Smooth muscle cell (in vitro differentiated cells): ENCODE data around the gene MGMT. TPM values are rescaled to one million over a fixed set of nuclear protein-coding genes. Genes with fewer than 3 reads are reported as not detected.

ENCODE experiments used
- DNase-seq: peaks from one replicate; lab custom pipeline; 2025; ENCODE audit not compliant: unreplicated experiment; lab: John Stamatoyannopoulos, UW
- H2AFZ ChIP-seq: fragments of 200-600 bp; sonication (generic); 2 replicates; pipeline ENCODE4 v1.6.0; 2016; ENCODE audit warnings: antibody characterized with exemption, low read depth, mild to moderate bottlenecking
- H3F3A ChIP-seq: fragments of 200-600 bp; sonication (generic); 2 replicates; pipeline ENCODE4 v1.6.0; 2017; ENCODE audit warnings: antibody characterized with exemption, low read depth
- H3K27ac ChIP-seq: fragments of 200-600 bp; sonication (generic); 2 replicates; pipeline ENCODE4 v1.5.1; 2016; ENCODE audit warnings: low read depth, mild to moderate bottlenecking
- H3K27me3 ChIP-seq: fragments of 200-600 bp; sonication (generic); 2 replicates; pipeline ENCODE4 v1.6.1; 2016; ENCODE audit warnings: low read depth, mild to moderate bottlenecking
- H3K36me3 ChIP-seq: fragments of 200-600 bp; sonication (generic); 2 replicates; pipeline ENCODE4 v1.5.1; 2016; ENCODE audit warnings: low read depth
- H3K4me1 ChIP-seq: fragments of 200-600 bp; sonication (generic); 2 replicates; pipeline ENCODE4 v1.5.1; 2016; ENCODE audit warnings: low read depth
- H3K4me2 ChIP-seq: fragments of 200-600 bp; sonication (generic); 2 replicates; pipeline ENCODE4 v1.6.0; 2016; ENCODE audit warnings: mild to moderate bottlenecking
- H3K4me3 ChIP-seq: fragments of 200-600 bp; sonication (generic); 2 replicates; pipeline ENCODE4 v1.5.1; 2016; ENCODE audit warnings: mild to moderate bottlenecking
- H3K79me2 ChIP-seq: fragments of 200-600 bp; sonication (generic); 2 replicates; pipeline ENCODE4 v1.6.0; 2016; ENCODE audit warnings: low read depth, mild to moderate bottlenecking
- H3K9ac ChIP-seq: fragments of 200-600 bp; sonication (generic); 2 replicates; pipeline ENCODE4 v1.6.0; 2016; ENCODE audit warnings: low read depth
- H3K9me3 ChIP-seq: fragments of 200-600 bp; sonication (generic); replicated peaks from 2 replicates; pipeline ENCODE4 v1.5.1; 2016; ENCODE audit warnings: low read depth
- H4K20me1 ChIP-seq: fragments of 200-600 bp; sonication (generic); 2 replicates; pipeline ENCODE4 v1.6.0; 2016; ENCODE audit warnings: low read depth
- CTCF ChIP-seq: fragments of 200-600 bp; sonication (generic); IDR thresholded peaks from 2 replicates; pipeline ENCODE4 v1.5.1; 2017; ENCODE audit warnings: borderline replicate concordance, mild to moderate bottlenecking, antibody characterized with exemption; ENCODE audit not compliant: insufficient read depth, poor library complexity, severe bottlenecking
- WGBS: methylation state at CpG from one replicate; pipeline ENCODE4 v1.1.7; 2016; ENCODE audit warnings: low lambda C conversion rate; 5-methylcytosine and 5-hydroxymethylcytosine counted together
- polyA plus RNA-seq: library from polyadenylated mRNA; unstranded; fragments of >200 nt; fragmentation: Nextera tagmentation; extraction: Ambion mirVana; gene quantifications from 2 replicates; pipeline ENCODE4 v1.2.1, GENCODE V29; 2016
- total RNA-seq: library from RNA; depleted of rRNA; stranded (reverse); fragments of >200 nt; gene quantifications from 2 replicates; pipeline ENCODE4 v1.2.3, GENCODE V29; 2014

The MGMT gene
- total and polyA plus RNA-seq, 2 experiments from 2014 or later, result 21.0 to 33.0 TPM

DNA sequence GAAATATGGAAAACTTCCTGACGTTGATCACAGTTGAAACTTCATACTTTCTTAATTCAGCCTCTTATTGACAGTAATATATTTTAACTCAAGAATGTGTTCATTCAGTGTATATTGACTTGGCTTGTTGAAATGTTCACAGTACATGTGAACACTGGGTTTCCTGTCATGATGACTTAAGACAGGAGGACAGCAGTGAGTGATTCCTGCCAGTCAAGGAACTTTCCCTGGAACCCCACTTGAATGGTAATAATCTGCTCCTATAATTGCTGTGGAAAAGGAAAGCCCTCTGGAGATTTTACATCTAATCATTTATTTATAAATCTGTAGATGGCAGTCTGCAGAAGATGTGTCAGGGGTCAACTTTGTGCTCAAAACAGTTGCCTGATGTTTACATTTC is 216.5 kb downstream of the MGMT start:
- Histone ChIP-seq H3K9ac (no peak overlapping the region), H3K36me3 (no peaks in the 10 kb centered on the region), H3K4me2 (no peak overlapping the region), H4K20me1 (no peaks in the 10 kb centered on the region), H3K27me3 (no peaks in the 10 kb centered on the region), H3K9me3 (no peaks in the 10 kb centered on the region), H3F3A (no peaks in the 10 kb centered on the region), H3K4me3 (no peak overlapping the region), H3K4me1 (no peaks in the 10 kb centered on the region), H3K27ac (no peak overlapping the region), H2AFZ (no peak overlapping the region), H3K79me2 (no peaks in the 10 kb centered on the region)
- no peak for TF ChIP-seq CTCF
- DNase-seq, result no peak
- WGBS, result 96% methylated on average over 1 of the region's 1 CpG

DNA sequence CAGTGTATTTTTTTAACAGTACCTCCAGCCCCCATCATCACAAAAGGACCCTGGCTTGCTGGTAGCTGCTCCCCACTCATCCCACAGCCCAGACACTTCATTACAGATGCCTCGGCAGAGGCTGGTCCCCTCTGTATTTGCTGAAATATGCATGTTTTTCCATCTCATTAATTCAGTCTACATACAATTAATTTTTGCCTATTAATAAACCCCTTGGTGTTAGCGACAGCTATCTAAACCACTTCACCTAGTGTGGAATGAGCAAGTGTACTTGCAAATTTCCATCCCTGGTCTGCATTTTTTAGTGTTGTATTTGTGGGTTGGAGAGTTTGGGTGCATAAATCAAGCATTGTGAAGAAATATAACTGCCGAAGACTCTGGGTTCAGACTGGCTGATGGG is 216.9 kb downstream of the MGMT start:
- no peak overlapping the region for H3K27ac ChIP-seq
- WGBS, result 95% methylated on average over 3 of the region's 3 CpGs
- H3K79me2 ChIP-seq, result no peaks in the 10 kb centered on the region
- DNase-seq, result no peak
- no peaks in the 10 kb centered on the region for H3K9me3 ChIP-seq
- H3K27me3 ChIP-seq, result no peaks in the 10 kb centered on the region
- H3K4me3 ChIP-seq, result no peak overlapping the region
- H3K4me1 ChIP-seq, result no peaks in the 10 kb centered on the region
- no peak for TF ChIP-seq CTCF
- no peaks in the 10 kb centered on the region for H3K36me3 ChIP-seq
- H3K9ac ChIP-seq, result no peak overlapping the region
- no peaks in the 10 kb centered on the region for H4K20me1 ChIP-seq
- no peaks in the 10 kb centered on the region for H3F3A ChIP-seq
- H2AFZ ChIP-seq, result no peak overlapping the region
- no peak overlapping the region for H3K4me2 ChIP-seq

DNA sequence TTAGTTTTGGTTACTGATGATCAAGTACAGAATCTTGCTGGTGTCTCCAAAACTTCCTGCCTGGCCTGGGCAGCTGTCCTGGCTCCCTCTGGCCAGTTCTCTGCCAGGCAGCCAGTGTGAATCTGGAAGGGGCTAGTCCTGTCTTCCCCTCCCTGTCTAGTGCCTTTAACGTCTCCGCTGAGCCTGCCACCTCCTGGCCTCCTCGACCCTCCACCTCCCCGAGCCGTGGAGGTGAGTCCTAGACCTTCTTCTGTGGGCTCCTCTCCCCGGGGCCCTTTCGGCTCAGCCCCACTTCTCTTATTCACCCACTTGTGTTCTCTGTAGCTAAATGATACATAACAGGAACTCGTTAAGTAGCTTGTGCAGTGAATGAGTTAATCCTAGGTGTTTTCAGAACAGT is 218.2 kb downstream of the MGMT start:
- H3K9me3 ChIP-seq, result no peaks in the 10 kb centered on the region
- no peaks in the 10 kb centered on the region for H4K20me1 ChIP-seq
- no peak overlapping the region for H2AFZ ChIP-seq
- TF ChIP-seq CTCF, result no peak
- H3K4me2 ChIP-seq, result no peak overlapping the region
- H3F3A ChIP-seq, result no peaks in the 10 kb centered on the region
- DNase-seq, result no peak
- no peaks in the 10 kb centered on the region for H3K4me1 ChIP-seq
- H3K36me3 ChIP-seq, result no peaks in the 10 kb centered on the region
- no peak overlapping the region for H3K4me3 ChIP-seq
- H3K9ac ChIP-seq, result no peak overlapping the region
- H3K79me2 ChIP-seq, result no peaks in the 10 kb centered on the region
- H3K27me3 ChIP-seq, result no peaks in the 10 kb centered on the region
- WGBS, result 92% methylated on average over 8 of the region's 8 CpGs
- no peak overlapping the region for H3K27ac ChIP-seq

DNA sequence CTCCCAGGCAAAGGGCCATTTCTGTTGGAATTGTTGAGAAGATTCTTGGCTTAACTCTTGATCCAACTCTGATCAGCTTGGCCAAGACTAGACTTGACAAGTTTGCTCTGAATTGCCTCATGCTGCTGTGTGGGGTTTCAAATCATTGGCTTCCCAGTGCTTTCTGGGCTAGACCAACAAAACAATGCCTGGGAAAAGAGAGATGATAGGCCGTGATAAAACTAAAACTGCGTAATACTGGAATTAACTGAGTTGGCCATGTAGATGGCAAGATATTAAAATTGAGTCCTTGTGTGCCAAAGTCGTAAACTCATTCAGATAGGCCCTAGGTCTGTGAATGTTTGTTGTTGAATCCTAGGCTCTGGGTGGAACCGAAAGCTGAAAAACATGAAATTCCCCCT is 222.6 kb downstream of the MGMT start:
- Histone ChIP-seq H3K4me2 (no peak overlapping the region), H3K9ac (no peak overlapping the region), H3K27me3 (no peaks in the 10 kb centered on the region), H3K9me3 (no peaks in the 10 kb centered on the region), H3K27ac (no peak overlapping the region), H3K4me1 (no peaks in the 10 kb centered on the region), H3K36me3 (no peaks in the 10 kb centered on the region), H4K20me1 (no peaks in the 10 kb centered on the region), H2AFZ (no peak overlapping the region), H3F3A (no peaks in the 10 kb centered on the region), H3K4me3 (no peak overlapping the region), H3K79me2 (no peaks in the 10 kb centered on the region)
- WGBS, result 95% methylated on average over 4 of the region's 4 CpGs
- no peak for TF ChIP-seq CTCF
- no peak for DNase-seq
